Esophagus muscularis mucosa (tissue), 4 donors: ENCODE results near the gene FAM20A. TPM values are rescaled to one million over a fixed set of nuclear protein-coding genes. Genes with fewer than 3 reads are reported as not detected.

Source experiments
- DNase-seq: peaks from one replicate; pipeline ENCODE4 v3.0.0-alpha.2; 2017; ENCODE audit errors: extremely low spot score
- H3K27ac ChIP-seq, 4 donors: fragments of 200-600 bp; sonication (generic); replicated peaks in 1 of 4; 1 replicate in 3 of 4; 2 replicates in 1 of 4; pipeline ENCODE4 v1.5.1; 2016 to 2019; ENCODE audit warnings: mild to moderate bottlenecking in 1 of 4
- H3K27me3 ChIP-seq, 4 donors: fragments of 200-600 bp; sonication (generic); one replicate each; pipeline versions ENCODE4 v1.5.1 to v1.6.0; 2016 to 2019
- H3K36me3 ChIP-seq, 4 donors: fragments of 200-600 bp; sonication (generic); one replicate each; pipeline ENCODE4 v1.5.1; 2016 to 2019
- H3K4me1 ChIP-seq, 4 donors: fragments of 200-600 bp; sonication (generic); one replicate each; pipeline ENCODE4 v1.5.1; 2016 to 2019
- H3K4me3 ChIP-seq, 4 donors: fragments of 200-600 bp; sonication (generic); 1 replicate in 2 of 4; 2 replicates in 2 of 4; pipeline ENCODE4 v1.5.1; 2016 to 2019; ENCODE audit warnings: mild to moderate bottlenecking in 4 of 4, moderate library complexity in 1 of 4
- H3K9me3 ChIP-seq, 4 donors: fragments of 200-600 bp; sonication (generic); 1 replicate in 3 of 4; 2 replicates in 1 of 4; pipeline ENCODE4 v1.5.1; 2016 to 2019
- EP300 ChIP-seq: sonication (generic); formaldehyde crosslinking; IDR thresholded peaks from one replicate; pipeline ENCODE4 v1.6.1; 2017; ENCODE audit warnings: antibody characterized with exemption
- POLR2A ChIP-seq: fragments of 450-650 bp; IDR thresholded peaks from one replicate; pipeline ENCODE4 v1.6.1; 2017; ENCODE audit warnings: antibody characterized with exemption, moderate library complexity, mild to moderate bottlenecking, low read depth
- POLR2AphosphoS5 ChIP-seq, 2 donors: sonication (generic); formaldehyde crosslinking; IDR thresholded peaks; one replicate each; pipeline ENCODE4 v1.6.1; 2017; ENCODE audit warnings: antibody characterized with exemption in 2 of 2
- WGBS: methylation state at CpG from one replicate; pipeline ENCODE4 v1.1.5; 2018; 5-methylcytosine and 5-hydroxymethylcytosine counted together
- intact Hi-C: fragments of 100-400 bp; cut with DNase I; formaldehyde crosslinking; loops from one replicate; pipeline ENCODE4 v1.15.1; 2023
- total RNA-seq, 4 donors: library from RNA; depleted of rRNA; stranded (reverse); fragments of >200 nt; gene quantifications; one replicate each; pipeline versions ENCODE4 v1.1.0 to v1.2.1, GENCODE V29; 2016
- TF ChIP-seq, protein P1 (sequence below), 3 experiments: fragments of 200-600 bp in 2 of 3; fragments of 450-650 bp in 1 of 3; sonication (generic) in 2 of 3; IDR thresholded peaks; one replicate each; pipeline ENCODE4 v1.5.1; 2017 to 2019; ENCODE audit warnings: antibody characterized with exemption in 3 of 3, mild to moderate bottlenecking in 2 of 3, moderate library complexity in 1 of 3

Gene FAM20A
- total RNA-seq, 4 donors from 2014 or later = 1.7 to 21.2 (median 3.2) TPM

DNA sequence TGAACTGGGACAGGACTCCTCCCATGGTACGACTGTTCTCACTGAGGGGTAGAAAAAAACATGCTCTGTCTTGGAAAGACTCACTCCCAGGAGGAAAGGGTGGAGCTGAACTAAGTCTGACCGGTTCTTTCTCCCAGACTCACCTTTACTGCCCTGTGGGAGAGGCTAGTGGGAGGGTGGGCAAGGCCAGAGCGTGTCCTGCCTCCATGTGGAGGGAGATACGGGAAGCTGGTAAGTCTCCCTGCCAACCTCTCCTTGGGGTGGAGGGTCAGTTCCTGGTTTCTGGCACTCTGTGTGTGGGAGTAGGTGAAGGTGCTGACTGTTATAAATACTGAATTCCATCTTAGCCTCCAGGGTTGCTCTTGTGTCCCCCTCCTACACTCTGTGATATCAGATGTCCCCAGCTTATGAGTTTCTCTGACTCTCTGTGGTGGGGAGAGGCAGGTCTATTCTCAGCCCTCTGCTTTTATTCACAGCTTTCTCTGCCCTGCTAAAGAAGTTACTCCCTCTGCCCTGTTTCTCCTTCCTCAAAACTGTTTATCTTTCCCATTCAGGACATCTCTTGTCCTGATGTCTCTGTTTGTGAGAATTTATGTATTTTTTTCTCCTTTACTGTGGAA lies 26.9 kb upstream of the FAM20A start:
- H3K27me3 ChIP-seq = no peaks in the 10 kb centered on the region
- no peaks in the 10 kb centered on the region for H3K4me1 ChIP-seq
- whole genome bisulfite sequencing = 45% methylated on average over 4 of the region's 4 CpGs
- intact Hi-C loops = no loop called here
- no peak for TF ChIP-seq POLR2A
- TF ChIP-seq POLR2AphosphoS5 (IDR thresholded peaks at IDR 0.05) = no peak
- TF ChIP-seq, protein P1, sequence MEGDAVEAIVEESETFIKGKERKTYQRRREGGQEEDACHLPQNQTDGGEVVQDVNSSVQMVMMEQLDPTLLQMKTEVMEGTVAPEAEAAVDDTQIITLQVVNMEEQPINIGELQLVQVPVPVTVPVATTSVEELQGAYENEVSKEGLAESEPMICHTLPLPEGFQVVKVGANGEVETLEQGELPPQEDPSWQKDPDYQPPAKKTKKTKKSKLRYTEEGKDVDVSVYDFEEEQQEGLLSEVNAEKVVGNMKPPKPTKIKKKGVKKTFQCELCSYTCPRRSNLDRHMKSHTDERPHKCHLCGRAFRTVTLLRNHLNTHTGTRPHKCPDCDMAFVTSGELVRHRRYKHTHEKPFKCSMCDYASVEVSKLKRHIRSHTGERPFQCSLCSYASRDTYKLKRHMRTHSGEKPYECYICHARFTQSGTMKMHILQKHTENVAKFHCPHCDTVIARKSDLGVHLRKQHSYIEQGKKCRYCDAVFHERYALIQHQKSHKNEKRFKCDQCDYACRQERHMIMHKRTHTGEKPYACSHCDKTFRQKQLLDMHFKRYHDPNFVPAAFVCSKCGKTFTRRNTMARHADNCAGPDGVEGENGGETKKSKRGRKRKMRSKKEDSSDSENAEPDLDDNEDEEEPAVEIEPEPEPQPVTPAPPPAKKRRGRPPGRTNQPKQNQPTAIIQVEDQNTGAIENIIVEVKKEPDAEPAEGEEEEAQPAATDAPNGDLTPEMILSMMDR (IDR thresholded peaks at IDR 0.05) = no peak
- TF ChIP-seq EP300 = no peak
- H3K4me3 ChIP-seq = no peak overlapping the region
- H3K36me3 ChIP-seq = no peaks in the 10 kb centered on the region
- H3K9me3 ChIP-seq = no peaks in the 10 kb centered on the region
- H3K27ac ChIP-seq = no peak overlapping the region
- no peak for DNase-seq

DNA sequence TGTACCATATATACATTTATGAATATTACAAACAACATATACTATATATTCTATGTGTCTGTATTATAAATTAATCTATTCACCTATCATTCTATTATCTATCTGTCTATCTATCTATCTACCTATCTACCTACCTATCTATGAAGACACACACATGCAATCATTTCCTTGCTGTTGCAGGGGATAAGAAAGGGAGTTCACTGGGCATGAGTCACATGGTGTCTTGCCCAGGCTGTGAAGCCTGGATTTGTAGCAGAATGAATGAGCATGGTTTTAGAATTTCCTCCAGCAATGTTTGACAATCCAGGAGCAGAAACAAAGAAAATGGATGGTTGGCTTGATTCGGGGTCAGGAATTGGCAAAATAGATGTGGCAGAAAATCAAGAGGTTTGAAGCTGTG lies 23.2 kb upstream of the FAM20A start:
- Histone ChIP-seq H3K27me3 (no peaks in the 10 kb centered on the region), H3K27ac (no peak overlapping the region), H3K36me3 (no peaks in the 10 kb centered on the region), H3K4me1 (no peaks in the 10 kb centered on the region), H3K9me3 (no peaks in the 10 kb centered on the region), H3K4me3 (no peak overlapping the region)
- WGBS = 75% methylated on average over 1 of the region's 1 CpG
- DNase-seq = no peak
- TF ChIP-seq POLR2A = no peak
- TF ChIP-seq, protein P1 (IDR thresholded peaks at IDR 0.05) = no peak
- no peak for TF ChIP-seq EP300
- no peak for TF ChIP-seq POLR2AphosphoS5 (IDR thresholded peaks at IDR 0.05)
- intact Hi-C loops = no loop called here

DNA sequence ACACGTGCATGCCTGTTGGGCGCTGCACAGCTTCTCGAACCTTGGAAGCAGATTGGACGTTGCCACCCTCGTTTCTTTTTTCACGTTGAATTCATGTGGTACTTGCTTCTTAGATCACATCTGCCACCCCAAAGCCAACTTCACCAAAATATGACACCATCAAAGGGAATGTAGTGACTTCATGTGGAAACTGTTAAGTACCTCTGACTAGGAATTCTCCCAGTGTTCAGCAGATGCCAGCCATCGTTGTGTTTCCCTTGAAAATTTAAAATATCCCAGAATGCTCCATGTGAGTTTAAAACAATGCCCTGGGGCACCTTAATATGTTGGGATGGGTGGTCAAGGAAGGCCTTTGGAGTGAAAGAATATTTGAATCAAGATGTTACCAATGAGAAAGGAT lies 22.6 kb upstream of the FAM20A start:
- H3K4me3 ChIP-seq = no peak overlapping the region
- TF ChIP-seq EP300 (no peak), POLR2A (no peak), POLR2AphosphoS5 (IDR thresholded peaks at IDR 0.05) (no peak)
- TF ChIP-seq, protein P1 (IDR thresholded peaks at IDR 0.05) = no peak
- 80% methylated on average over 7 of the region's 7 CpGs for WGBS
- no peaks in the 10 kb centered on the region for H3K4me1 ChIP-seq
- H3K36me3 ChIP-seq = no peaks in the 10 kb centered on the region
- H3K27ac ChIP-seq = no peak overlapping the region
- intact Hi-C loops = no loop called here
- H3K27me3 ChIP-seq = no peaks in the 10 kb centered on the region
- H3K9me3 ChIP-seq = no peaks in the 10 kb centered on the region
- no peak for DNase-seq

DNA sequence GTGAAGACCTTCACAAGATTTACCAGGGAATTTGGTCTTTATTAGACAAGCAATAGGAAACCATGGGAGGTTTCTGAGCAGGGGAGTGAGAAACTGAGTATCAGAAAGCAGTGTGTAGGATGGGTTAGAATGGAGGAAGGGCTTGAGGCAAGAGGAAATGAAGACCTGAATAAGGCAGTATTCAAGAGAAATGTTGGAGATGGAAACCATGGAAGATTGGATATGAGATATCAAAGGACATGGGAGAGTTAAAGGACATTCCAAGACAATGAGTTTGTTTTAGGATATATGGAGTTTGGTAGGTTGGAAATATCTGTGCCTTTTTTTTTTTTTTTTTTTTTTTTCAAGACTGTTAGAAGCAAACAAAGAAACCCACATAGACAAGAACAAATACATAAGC lies 21.3 kb upstream of the FAM20A start:
- intact Hi-C loops = no loop called here
- no peak for DNase-seq
- no peak overlapping the region for H3K27ac ChIP-seq

More for the DNA sequence above, 21.3 kb upstream of the FAM20A start:
- no peak overlapping the region for H3K4me3 ChIP-seq
- no peaks in the 10 kb centered on the region for H3K9me3 ChIP-seq
- no peaks in the 10 kb centered on the region for H3K36me3 ChIP-seq
- H3K27me3 ChIP-seq = no peaks in the 10 kb centered on the region
- TF ChIP-seq, protein P1 (IDR thresholded peaks at IDR 0.05) = no peak
- TF ChIP-seq POLR2A (no peak), EP300 (no peak), POLR2AphosphoS5 (IDR thresholded peaks at IDR 0.05) (no peak)
- H3K4me1 ChIP-seq = no peaks in the 10 kb centered on the region
